Germinal center (tissue), 1 donor: ENCODE measurements around the gene AHRR.

Experiments used
- DNase-seq: peaks from one replicate; pipeline ENCODE4 v3.0.0; 2012; ENCODE audit warnings: mixed read lengths, low spot score

Gene AHRR

DNA sequence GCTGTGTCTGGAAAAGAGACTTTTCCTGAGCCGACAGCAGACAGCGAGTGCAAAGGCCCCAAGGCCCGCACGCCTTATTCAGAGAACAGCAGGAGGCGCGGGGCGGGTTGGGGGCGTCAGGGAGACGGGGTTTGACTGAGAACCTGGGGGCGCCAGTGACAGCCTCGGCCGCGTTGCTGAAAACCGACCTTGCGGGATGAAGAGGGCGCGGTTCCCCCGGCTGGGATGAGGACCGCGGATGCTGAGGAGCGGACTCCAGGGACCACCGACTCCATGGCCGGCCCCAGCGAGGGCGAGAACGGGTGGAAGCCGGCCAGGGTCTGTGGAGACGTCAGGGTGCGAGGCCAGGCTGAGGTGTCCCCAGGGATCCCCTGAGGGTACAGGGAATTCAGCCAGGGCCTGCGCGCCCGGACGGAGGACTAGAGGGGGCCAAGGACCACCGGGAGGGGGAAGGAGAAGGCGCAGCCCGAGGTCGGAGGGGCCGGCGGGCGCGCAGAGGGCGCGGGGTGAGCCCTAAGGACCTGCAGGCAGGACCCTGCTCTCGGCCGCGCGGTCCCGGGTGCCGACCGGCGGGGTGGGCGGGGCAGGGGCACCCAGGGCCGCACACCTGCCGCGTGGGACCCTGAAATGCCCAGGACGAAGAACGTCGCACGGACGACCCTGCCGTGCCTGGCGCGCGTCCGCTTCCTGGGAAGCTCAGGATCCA, 837 bp upstream of the AHRR start:
- DNase-seq: no peak

DNA sequence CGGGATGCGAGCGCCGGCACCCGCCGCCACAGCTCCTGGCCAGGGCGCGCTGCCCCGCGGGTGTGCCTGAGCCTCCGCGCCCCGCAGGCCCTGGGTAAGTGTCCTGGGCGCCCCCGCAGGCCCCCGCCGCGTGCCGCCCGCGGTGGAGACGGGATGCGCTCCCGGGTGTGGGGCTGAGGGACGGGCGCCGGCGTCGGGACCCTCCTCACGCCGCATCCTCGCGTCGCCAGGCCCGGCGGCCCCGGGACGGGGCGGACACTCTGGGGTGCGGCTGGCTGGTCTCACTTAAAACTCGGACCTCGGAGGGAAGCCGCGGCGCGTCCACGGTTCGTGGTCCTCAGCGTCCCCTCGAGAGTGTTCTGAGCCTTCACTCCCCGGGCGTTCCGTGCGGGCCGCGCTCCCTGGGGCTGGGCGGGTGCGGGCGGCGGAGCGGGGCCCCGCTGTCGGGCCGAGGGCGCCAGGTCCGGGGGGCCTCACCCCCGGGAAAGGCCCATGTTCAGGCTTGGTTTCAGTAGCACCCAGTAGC, 275 bp downstream of the AHRR start:
- no peak for DNase-seq

DNA sequence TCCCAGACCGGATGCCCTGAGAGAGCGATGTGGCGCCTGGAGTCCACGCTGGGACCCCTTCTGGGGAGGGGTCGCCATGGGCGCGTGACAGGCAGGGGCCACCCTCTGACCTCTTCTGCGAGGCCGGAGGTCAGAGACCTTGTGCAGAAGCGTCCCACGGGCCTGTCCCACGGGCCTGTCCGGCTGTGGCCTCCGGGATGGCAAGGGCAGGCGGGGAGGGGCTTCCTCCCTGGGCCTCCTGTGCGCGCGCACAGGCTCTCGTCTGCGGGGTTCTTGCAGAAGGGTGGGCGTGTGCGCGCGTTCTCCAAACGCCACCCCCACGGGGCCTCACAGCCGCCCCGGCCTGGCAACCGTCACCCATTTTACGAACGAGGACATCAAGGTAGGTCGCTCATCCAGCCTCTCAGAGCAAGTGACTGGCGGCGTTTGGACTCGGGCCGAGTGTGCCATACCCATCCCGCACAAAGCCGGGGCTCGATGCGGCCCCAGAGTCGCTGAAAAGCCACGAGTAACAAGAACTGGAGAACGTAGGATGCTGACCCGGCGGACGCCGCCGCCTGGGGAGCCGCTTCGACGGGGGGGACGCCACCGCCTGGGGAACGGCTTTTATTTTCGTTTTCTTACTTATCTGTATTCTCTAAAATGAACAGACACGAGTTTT, 897 bp downstream of the AHRR start:
- no peak for DNase-seq

DNA sequence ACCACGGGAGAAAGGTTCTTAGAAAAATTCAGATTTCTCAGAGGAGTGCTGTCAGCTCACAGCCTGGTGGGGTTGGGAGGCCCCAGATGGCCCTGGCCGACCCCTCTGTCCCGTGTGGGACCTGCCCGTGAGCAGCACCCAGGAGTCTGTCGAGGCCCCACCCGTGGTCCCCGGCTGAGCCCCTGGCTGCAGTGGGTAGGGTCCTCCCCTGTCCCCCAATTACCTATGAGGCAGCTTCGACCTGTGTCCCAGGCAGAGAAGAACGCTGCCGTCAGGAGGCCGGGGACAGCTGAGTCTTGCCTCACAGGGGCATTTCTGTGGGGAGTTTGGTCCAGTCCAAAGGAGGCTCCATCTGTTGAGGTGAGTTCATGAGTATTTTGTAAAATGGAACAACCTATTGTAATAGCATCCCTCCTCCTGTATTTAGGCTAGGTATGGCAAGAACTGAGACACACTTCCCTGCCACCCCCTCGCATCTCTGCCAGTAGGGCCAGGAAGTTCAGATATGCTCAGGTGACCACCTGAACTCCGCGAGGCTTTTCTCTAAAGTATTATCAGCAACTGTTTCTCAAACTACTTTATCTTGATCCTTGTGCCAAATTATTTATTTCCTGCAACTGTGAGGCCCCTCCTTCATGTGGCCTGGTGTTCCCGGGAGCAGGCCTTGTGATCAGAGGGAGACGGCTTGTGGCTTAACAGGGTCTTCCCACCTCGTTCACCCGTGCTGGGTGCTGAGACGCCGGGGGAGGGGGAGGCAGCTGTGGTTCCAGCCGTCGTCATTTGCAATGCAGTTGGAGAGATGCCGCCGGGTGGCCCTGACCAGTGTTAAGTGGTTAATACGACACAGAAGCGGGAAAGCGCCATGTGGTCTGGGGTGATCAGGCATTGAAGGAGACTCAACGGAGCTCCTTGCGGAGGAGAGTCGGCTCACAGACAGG, 1.7 kb downstream of the AHRR start:
- no peak for DNase-seq

DNA sequence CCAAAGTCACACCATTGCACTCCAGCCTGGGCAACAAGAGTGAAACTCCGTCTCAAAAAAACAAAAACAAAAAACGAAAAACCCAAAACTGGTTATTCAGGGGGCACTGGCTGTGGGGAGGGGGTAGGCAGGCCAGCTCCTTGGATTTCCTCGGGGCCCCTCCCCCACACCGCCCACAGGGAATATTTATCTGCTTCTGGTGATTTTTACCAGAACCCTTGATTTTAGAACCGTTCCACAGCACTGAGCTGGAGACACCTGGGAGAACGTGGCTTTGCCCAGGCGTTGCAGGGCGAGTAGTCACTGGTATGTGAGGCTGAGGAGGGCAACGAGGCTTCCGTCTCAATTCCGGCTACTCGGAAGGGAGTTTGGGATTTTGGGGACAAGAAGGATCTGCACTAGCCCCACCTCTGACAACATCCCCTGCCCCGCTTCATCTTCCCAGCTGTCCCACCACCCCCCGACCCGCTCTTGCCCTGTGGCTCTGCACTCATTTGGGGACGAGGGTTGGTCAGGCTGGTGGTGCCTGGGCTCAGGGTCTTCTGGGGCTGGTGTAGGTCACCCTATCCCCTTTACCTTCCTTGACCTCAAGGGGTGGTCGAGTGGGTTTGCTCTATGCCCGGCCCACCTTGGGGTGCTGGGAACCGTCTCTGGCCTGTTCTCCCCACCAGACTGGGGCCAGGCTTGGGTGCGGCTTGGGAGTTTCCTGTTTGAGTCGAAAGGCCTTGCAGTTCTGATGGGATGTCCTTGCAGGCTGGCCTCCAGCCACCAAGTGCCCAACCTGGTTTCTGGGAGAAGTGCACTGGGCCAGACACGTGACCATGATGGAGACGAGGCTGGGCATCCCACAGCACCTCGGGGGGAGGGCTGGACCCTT, 3.5 kb downstream of the AHRR start:
- DNase-seq: no peak

DNA sequence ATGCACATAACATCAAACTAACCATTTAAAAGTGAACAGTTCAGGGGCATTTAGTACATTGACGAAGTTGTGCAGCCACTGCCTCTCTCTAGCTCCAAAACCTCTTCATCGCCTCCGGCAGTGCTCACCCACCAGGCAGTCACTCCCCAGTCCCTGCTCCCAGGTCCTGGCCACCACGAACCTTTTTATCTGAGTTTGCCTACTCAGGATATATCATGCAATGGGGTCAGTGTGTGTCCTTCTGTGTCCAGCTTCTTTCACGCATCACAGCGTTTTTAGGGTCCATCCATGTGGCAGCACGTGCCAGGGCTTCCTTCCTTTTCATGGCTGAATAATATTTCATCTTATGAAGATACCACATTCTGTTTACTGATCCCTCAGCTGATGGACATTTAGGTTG, 4.6 kb downstream of the AHRR start:
- DNase-seq: no peak

DNA sequence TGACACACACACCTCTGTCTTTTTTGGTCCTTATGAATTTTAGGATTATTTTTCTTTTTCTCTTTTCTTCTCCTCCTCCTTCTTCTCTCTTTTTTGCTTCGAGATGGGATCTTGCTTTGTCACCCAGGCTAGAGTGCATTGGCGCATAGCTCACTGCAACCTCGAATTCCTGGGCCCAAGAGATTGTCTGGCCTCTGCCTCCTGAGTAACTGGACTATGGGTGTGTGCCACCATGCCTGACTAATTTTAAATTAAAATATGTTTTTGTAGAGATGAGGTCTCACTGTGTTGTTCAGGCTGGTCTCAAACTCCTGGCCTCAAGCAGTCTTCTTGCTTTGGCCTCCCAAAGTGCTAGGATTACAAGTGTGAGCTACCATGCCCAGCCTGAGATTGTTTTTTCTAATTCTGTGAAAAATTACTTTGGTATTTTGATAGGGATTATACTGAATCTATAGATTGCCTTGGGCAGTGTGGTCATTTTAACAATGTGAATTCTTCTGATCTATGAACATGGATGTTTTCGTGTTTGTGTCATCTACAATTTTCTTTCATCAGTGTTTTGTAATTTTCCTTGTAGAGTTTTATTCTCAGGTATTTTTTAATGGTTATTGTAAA, 7.7 kb downstream of the AHRR start:
- no peak for DNase-seq

DNA sequence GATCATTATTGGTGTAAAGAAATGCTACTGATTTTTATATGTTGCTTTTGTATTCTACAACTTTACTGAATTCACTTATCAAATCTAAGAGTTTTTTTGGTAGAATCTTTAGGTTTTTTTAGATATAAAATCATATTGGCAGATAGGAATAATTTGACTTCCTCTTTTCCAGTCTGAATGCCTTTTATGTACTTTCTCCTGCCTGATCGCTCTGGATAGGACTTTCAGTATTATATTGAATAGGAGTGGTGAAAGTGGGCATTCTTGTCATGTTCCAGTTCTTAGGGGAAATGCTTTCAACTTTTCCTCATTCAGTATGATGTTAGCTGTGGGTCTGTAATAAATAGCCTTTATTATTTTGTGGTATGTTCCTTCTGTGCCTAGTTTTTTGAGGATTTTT, 8.3 kb downstream of the AHRR start:
- no peak for DNase-seq

DNA sequence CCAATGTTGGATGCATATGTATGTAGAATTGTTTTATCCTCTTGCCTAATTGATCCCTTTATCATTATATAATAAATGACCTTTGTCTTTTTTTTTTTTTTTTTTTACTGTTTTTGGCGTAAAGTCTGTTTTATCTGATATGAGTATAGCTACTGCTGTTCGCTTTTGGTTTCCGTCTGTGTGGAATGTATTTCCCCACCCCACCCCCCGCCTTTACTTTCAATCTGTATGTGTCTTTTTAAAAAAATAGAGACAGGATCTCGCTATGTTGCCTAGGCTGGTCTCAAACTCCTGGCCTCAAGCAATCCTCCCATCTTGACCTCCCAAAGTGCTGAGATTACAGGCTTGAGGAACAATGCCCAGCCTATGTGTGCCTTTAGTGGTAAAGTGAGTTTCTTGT, 11.3 kb downstream of the AHRR start:
- no peak for DNase-seq

DNA sequence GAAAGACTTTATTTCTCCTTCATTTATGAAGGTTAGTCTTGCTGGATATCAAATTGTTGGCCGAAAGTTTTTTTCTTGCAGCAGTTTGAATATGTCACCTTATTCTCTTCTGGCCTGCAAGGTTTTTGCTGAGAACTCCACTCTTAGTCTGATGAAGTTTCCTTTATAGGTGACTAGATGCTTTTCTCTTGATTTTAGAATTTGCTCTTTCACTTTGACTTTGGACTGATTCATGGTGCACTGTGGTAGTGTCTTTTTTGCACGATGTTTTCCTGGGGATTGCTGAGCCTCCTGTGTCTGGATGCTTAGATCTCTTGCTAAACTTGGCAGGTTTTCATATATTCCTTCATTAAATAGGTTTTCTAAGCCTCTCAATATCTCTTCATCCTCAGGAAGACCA, 12.4 kb downstream of the AHRR start:
- no peak for DNase-seq

DNA sequence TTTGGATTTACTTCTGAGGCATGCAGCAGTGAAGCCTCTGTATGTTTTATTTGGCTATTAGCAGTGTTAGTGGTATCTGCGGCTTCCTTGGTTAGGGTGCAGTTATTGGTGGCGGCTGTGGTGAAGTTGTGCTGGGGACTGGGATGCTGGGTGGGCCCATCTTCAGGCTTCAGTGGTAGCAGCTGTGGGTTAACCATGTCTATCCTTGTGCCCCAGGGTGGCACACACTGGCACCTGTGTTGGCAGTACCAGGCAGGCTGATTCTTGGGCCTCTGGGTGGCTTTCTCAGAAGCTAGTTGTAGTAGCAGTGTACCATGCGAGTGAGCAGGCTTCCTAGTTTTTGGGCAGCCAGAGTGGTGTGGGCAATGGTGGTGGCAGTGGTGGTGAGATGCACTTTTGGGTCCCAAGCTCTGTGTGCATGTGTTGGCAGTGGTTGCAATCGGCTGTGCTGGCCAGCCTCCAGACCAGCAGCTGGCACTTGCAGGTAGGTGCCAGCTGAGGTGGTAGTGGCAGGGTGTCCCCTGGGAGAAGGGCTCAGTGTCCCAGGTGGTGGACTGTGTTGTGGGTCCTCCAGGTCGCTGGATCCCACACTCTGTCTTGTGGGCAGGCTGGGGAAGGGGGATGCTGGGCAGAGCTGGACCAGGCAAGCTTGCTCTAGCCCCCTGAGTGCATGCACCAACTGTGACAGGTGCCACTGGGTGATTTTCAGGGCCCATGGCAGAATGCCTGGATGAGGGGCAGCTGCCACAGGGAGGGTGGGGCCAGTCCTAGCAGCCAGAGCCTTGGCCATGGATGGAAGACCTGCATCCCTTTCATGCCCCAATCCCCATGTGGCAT, 13.6 kb downstream of the AHRR start:
- DNase-seq: no peak

DNA sequence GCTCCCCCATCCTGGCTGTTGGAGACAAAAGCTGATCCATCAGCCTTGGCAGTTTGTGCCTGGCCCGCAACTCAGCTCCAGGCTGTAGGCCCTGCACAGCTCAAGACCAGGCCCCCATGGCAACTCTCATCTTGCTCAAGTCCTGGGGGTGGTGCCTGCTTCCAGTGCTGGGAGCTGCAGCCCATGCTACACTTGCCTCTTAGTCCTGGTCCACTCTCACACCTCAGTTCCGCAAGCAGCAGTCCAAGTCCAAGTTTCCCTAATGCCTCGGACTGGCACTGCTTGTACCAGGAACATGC, 14.2 kb downstream of the AHRR start:
- no peak for DNase-seq

DNA sequence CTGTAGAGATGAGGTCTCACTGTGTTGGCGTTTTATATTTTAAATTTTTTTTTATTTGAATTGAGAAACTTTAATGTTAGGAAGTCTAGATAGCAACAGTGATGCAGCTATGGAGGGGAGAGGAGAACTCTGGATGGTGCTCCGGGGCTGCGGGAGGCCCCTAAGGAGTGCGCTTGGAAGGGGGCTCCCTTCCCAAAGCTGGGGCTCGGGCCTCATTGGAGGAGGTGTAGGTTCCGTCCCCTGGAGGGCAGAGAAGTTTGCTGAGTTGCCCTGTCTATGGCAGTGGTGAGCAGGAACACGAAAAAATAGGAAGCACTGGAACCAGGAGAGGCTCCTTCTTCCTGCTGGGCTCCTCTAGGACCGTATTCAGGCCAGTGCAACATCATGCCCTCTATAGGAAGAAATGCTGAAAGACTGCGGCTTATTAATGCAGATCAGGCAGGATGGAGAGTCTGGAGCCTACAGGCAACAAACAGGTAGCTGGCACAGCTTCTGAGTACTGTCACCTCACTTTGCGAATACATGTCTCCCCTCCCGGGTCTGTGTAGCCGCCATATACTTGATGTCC, 16.1 kb downstream of the AHRR start:
- no peak for DNase-seq

DNA sequence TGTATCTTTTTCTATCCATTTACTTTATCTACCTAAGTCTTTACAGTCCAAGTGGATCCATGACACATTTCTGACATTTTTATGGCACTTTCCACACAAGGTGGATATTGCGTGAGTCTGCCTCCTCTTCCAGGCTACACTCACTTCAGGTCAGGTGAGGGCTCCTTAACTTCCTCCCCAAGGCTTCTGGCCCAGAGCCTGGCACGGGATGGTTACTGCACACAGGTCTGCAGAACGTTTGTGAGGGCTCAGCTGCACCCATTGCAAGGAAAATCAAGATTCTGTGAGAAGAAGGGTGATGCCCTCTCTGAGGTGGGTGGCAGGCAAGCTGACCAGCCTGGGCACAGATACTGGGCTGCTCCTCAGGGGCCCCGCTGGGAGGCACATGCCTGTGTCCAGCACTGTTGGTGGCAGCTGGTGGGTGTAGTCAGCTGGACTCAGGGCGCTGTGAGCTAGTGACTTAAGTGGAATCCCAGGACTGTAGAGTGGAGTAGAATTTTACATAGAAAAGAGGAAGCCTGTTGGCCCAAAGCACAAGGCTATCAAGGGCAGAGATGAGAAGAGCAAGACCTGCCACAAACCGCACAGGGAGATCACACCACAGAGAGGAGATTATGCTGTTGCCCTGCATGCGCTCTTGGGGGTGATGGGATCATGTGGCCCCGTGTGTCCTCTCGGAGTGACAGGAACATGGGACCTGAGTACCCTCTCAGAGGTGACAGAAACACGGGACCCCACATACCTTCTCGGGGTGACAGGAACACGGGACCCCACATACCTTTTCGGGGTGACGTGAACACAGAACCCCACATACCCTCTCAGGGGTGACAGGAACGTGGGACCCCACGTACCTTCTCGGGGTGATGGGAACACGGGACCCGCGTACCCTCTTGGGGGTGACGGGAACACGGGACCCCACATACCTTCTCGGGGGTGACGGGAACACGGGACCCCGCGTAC, 21.3 kb downstream of the AHRR start:
- DNase-seq: no peak

DNA sequence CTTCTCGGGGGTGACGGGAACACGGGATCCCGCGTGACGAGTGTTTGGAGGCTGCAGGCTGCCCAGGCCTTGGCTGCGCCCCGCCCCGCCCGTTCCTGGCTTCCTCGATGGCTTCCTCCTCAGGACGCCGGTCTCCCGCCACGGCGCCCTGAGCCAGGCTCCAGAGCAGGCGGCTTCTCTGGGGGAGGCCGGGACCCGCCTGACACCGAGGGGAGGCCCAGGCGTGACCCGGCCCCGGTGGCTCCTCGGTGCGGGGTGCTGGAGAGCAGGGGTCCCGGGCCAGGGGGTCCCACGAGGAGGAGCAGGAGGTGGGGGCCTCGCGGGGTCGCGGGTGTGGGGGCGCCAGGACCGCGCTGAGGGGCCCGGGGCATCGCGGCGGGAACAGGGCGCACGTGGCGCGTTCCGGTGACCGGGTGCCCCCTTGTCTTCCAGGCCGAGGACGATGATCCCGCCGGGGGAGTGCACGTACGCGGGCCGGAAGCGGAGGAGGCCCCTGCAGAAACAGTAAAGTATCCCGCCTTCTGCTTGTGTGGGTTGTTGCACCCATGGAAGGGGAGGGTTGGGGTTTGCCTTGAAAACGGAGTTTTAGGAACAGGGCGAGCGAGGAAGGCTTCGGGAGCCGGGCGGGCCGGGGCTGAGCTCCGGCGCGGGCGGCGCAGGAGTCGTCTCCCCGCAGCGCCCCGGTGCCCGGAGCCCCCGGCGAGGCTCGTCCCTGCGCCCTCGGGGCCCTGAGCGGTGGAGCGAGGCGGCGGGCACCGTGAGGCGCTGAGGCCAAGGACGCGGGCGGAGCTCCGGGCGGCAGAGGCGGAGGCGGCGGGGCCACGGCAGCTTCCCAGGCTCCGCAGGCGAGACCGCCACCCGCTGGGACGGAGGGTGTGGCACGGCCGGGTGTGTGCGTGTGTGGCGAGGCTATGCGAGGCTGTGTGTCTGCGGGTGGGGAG, 22.2 kb downstream of the AHRR start:
- peak; percentile 39 for DNase-seq

DNA sequence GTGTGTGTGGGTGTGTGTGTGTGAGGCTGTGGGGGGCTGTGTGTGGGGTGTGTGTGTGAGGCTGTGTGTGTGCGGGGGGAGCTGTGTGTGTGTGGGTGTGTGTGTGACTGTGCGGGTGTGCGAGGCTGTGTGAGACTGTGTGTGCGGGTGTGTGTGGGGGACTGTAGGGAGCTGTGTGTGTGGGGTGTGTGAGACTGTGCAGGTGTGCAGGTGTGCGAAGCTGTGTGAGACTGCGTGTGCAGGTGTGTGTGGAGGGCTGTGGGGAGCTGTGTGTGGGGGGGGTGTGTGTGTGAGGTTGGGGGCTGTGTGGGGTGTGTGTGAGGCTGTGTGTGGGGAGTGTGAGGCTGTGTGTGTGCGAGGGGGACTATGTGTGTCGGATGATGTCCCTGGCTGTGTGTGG, 23.2 kb downstream of the AHRR start:
- no peak for DNase-seq

DNA sequence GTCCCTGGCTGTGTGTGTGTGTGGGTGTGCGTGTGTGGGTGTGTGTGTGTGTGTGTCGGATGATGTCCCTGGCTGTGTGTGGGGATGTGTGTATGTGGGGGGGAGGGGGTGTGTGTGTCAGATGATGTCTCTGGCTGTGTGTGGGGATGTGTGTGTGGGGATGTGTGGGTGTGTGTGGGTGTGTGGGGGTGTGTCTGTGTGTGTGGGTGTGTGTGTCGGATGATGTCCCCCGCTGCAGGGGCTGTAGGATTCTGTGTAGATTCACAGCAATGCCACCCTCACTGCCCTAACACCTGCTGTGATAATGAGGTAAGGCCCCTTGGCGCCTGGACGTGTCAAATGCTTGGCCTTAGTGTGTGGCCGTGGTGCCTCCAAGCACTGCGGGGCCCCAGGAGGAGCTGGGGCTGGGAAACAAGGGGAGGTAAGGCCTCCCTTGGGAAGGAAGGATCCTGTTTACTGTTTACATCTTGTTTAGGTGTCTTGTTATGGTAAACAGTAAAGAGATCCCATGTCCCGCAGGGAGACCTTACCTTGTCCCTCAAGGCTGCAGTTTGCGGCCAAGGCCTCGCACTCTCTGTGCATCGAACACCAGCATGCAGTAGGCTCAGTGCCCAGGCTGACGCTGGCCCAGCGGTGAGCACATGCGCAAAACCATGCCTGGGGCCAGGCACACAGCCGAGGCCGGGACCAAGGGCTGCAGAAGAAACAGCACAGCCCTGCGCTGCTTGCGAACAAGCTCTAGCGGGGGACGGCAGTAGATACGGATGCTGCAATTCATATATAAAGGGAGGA, 24.1 kb downstream of the AHRR start:
- no peak for DNase-seq
